ENCODE measurements around the gene SH3BGRL3.

Gene SH3BGRL3

GRCh38 chr1:26297057-26297790 is 17.3 kb downstream of the SH3BGRL3 start:
- TF ChIP-seq CTCF (IDR thresholded peaks at IDR 0.05; ENCODE audit: control insufficient read depth, insufficient read depth, low read depth, low read length, missing control alignments) = no peak
- DNase-seq (ENCODE audit: low read depth) = no peak
- H3K4me3 ChIP-seq (ENCODE audit: control insufficient read depth, low read depth, low read length) = no peak overlapping the region

- TF ChIP-seq CTCF (IDR thresholded peaks at IDR 0.05; ENCODE audit: control insufficient read depth, insufficient read depth, low read depth, low read length, missing control alignments) = no peak
- H3K4me3 ChIP-seq (ENCODE audit: control insufficient read depth, low read depth, low read length) = no peak overlapping the region
- DNase-seq (ENCODE audit: low read depth) = no peak
These were observed 17.9 kb downstream of the SH3BGRL3 start for GRCh38 chr1:26297791-26298124.

GRCh38 chr1:26300578-26301275 is 20.8 kb downstream of the SH3BGRL3 start:
- no peak overlapping the region for H3K4me3 ChIP-seq (ENCODE audit: control insufficient read depth, low read depth, low read length)
- no peak for DNase-seq (ENCODE audit: low read depth)
- TF ChIP-seq CTCF (IDR thresholded peaks at IDR 0.05; ENCODE audit: control insufficient read depth, insufficient read depth, low read depth, low read length, missing control alignments) = no peak

GRCh38 chr1:26302733-26303405 is 23.0 kb downstream of the SH3BGRL3 start:
- TF ChIP-seq CTCF (IDR thresholded peaks at IDR 0.05; ENCODE audit: control insufficient read depth, insufficient read depth, low read depth, low read length, missing control alignments) = no peak
- no peak overlapping the region for H3K4me3 ChIP-seq (ENCODE audit: control insufficient read depth, low read depth, low read length)
- no peak for DNase-seq (ENCODE audit: low read depth)

- no peak for TF ChIP-seq CTCF (IDR thresholded peaks at IDR 0.05; ENCODE audit: control insufficient read depth, insufficient read depth, low read depth, low read length, missing control alignments)
- DNase-seq (ENCODE audit: low read depth) = no peak
- H3K4me3 ChIP-seq (ENCODE audit: control insufficient read depth, low read depth, low read length) = peak overlapping the region; percentile 85
These were observed 25.9 kb downstream of the SH3BGRL3 start for GRCh38 chr1:26305667-26306289.

Data from AG09309 (cell line).